ENCODE measurements around the gene CALCB.

CALCB gene

DNA sequence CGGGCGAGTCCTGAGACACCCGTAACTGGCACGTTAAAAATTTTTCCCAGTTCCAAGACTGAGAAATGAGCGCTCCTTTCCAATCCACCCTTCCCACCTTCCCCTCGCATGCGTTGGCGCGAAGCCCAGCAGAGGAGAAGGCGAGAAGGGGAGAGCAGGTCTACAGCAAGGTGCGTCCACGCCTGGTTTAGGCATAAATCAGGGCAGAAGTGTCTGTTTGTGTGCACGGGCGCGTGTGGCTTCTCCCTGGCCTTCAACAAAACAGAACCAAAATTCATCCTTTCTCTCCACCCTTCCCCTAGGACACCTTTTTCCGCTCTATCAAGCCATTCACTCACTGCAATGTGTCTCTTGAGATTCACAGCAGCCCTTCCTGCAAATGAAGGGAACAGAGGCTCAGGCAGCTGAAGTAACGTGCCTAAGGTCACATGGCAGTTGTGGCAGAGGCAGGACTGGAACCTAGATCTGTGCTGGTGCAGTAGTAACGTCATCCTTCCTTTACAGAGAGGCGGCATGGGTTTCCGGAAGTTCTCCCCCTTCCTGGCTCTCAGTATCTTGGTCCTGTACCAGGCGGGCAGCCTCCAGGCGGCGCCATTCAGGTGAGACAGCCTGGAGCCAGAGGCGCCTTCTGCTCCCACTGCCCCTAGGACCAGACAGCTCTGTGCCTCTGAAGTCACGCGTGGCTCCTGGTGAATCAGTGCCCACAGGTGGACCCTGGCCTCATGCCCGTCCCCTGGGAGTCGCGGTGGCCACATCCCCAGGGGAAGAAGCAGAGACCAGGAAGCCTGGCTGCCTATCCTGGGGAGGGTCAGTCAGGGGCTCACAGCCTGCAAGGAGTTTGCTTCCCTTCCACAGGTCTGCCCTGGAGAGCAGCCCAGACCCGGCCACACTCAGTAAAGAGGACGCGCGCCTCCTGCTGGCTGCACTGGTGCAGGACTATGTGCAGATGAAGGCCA lies 1.1 kb downstream of the CALCB start:
- peak; percentile 82 for DNase-seq (ENCODE audit: low spot score)

DNA sequence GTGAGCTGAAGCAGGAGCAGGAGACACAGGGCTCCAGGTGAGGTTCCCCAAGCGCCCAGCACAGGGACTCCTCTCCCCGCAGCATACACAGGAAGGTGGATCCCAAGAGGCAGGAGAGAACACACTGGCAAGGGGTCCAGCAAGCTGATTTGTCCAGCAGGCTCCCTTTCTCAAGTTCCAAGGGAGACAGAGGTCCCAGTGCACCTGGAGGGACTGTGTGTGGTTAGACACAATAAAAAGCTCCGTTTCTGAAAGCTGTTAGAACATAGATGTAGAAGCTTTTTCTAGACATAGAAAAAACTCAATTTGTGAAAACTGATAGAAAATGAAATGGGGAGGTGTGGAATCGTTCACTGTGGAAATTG lies 1.8 kb downstream of the CALCB start:
- no peak for DNase-seq (ENCODE audit: low spot score)

DNA sequence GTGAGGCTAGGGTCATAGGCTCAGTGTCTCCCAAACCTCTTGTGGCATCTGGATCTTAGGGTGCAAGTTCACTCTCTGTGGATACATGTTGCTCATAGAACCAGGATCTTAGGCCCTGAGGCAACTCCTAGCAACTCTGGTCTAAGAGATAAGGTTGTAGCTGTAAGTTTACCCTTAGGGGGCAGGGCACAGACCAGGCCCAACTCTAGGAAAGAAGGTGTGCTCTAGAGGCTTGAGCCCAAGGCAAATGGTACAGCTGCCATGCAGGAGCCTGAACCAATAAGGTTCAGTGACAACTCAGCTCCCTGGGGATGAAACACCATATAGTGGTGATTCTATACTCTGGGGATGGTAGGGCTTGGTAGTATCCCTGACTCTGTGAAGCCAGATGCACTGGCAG lies 17.8 kb downstream of the CALCB start:
- no peak for DNase-seq (ENCODE audit: low spot score)

DNA sequence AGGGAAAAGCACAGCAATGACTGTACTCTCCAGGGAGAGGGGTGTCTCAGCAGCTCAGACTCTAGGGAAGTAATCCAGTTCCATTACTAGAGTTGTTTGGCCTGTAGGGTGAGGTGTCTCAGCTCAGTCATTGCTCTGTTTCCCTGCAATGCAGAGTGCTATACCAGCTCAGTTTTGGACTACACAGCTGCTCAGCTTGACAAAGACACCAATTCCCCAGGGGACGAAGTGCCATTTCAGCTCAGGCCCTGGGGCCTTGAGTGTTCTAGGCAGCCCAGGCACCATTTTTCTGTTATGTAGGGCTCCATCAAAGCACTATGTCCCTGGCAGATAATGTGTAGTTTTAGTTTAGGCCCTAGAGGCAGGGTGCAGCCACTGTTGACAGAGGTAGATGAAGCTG lies 18.2 kb downstream of the CALCB start:
- DNase-seq (ENCODE audit: low spot score), result no peak

DNA sequence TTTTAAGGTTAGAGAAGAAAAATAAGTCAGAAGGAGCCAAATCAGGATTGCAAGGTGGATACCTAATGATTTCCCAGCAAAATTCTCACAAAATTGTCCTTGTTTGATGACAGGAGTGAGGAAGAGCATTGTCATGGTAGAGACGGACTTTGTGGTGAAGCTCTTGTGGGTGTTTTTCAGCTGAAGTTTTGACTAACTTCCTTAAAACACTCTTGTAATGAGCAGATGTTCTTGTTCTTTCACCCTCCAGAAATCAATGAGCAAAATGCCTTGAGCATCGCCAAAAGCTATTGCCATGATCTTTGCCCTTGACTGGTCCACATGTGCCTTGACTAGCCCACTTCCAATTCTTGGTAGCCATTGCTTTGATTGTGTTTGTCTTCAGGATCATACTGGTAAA lies 20.0 kb downstream of the CALCB start:
- no peak for DNase-seq (ENCODE audit: low spot score)

DNA sequence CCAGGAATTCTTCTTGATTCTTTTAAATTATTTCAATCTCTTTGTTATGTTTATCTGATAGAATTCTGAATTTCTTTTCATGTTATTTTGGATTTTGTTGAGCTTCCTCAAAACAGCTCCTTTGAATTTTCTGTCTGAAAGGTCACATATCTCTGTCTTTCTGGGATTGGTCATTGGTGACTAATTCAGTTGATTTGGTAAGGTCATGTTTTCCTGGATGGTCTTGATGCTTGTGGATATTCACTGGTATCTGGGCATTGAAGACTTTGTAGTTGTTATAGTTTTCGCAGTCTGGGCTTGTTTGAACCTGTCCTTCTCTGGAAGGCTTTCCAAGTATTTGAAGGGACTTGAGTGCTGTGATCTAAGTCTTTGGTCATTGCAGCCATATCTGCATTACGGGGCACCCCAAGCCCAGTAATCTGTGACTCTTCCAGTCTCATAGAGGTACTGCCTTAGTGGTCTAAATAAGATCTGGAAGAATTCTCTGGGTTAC lies 22.4 kb downstream of the CALCB start:
- DNase-seq (ENCODE audit: low spot score), result no peak

DNA sequence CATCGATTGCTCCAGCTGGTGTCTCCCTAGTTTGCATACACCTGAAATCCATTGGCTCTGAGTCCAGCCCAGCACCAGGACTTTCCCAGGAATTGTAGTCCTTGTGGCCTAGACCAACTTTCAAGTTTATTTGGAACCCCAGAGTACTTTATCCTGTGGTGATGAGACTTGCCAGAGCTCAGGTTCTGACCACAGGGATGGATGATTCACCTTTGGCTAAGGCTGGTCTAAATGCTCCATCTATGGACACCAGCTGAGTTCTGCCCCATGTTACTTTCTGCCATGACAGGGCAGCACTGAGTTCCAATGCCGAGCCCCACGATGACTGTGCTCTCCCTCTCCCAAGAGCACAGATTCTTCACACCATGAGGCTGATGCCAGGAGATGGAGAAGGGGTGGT lies 24.0 kb downstream of the CALCB start:
- DNase-seq (ENCODE audit: low spot score), result no peak

DNA sequence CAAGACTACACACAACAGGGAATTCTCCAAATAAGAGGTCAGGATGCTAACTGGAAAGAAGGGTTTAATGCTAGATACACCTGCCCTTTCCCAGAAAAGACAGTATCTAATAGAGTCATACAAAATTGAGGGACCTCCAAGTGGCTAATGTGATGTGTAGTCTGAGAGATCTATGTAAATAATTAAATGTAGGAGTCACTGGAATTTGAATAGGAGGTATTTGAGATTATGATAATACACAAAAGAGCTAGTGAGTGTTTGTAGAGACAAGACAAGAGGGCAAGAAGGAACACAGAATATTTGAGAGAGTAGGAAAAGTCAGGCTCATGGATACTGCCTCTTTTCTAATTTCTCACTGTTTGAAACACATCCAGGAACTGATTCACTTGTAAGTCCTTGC lies 25.9 kb downstream of the CALCB start:
- DNase-seq (ENCODE audit: low spot score), result no peak

DNA sequence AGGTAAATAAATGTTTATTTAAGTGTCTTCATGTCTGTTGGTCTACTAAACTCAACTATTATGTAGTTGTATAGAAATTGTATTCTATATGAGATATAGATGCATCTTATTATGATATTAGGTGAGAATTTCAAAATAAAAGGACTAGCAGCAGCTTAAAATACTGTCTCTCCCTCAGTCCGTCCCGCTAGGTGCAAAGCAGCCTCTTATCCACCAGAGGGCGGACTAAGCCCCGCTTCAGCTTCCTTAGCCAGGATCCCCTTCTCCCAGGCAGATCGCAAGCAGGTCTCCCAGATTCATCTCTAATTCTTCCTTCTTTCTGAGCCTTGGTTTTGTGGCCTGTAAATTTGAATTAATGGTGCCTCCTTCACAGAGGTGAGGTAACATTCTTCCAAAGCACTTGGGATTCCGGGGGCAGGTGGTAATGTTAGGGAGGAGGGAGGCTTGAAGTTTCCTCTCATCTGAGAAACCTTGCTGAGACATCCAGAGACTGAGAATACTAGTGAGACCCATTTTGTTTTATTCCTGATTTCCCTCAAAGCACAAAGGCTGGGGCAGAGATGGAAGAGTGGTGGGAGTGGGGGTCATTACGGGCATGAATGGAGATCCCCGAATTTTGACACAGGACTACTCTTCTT lies 27.8 kb downstream of the CALCB start:
- peak; percentile 56 for DNase-seq (ENCODE audit: low spot score)

DNA sequence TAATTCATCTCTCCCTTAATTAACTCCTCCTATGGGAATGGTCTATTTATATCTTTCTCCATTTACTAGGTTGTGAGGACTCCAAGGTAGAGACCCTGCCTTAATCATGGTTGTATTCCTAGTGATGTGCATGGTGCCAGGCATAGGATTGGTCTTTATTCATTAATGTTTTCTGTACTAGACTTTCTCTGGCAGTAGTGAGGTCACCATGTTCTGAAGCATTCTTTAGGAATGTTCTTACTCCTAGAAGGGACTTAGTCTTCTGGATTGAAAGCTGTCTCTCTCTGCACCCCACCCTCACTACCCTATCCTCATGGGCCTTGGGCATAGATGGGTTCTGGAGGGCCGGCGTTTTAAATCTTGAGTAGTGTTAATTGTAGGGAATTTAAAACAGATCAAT lies 30.8 kb downstream of the CALCB start:
- no peak for DNase-seq (ENCODE audit: low spot score)

DNA sequence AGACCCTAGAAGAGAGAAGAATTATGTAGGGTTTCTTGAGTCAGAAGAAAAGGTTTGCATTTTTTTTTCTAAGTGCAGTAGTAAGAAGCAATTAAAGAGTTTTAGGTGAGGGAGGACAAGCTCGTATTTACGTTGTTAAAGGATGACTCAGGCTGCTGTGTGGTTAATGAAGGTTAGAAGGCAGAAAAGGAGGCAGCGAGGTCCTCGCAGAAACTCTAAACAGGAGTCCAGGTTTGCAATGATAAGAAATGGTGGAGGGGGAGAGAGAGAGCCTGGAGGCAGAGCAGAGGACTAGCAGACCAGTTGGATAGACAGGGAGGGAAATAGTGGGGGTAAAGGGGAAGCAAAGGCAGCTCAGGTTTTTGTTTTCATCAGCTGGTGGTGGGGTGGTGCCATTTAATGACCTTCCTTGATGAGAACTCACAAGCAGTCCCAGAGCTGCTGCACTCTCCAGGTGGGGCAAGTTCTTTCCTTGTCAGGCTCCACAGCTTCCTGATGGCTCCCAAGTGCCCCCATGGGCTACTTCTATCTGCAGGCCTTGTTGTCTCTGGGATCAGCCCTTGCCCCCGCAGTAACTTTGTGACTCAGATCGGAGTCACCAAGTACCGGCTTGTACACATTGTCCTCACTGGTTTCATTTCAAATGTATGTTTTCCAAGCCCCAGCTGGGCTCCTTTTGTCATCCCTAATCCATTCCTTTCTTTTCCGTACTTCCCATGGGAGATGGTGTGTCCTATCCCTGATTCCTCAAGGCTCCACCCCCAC lies 33.0 kb downstream of the CALCB start:
- DNase-seq (ENCODE audit: low spot score), result no peak

DNA sequence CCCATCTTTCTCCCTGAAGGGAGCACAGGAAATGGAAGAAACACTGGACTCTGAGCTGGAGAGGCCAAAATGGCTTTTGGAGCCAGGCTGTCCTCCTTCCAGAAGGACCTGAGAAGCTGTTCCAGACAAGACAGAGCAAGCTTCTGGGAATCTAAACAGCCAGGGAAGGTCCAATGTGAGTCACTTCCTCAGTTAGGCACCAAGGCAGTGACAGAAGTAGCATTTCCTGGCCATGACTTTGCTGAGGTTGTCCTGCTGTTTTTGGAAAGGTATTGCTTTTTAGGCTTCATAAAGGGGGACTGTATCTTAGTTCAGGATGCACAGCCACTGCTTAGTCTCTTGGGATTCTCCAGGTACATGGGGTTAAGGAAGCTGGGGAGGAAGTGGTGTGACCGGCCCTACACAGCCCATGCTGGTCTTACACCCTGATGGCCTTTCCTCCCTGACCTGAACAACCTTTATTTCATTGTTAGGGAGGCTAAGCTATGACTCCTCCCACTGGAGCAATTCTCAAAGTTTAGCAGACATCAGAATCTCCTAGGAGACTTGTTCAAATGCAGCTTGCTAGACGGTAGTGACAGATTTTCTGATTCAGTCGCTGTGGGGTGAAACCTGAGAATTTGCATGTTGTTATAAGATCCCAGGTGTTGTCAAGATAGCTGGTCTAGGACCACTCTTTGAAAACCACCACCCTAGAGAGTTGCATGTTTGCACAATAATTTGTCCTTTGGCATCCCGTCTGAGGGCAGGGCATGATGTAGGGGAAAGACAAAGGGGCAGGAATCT lies 34.5 kb downstream of the CALCB start:
- DNase-seq (ENCODE audit: low spot score), result no peak

DNA sequence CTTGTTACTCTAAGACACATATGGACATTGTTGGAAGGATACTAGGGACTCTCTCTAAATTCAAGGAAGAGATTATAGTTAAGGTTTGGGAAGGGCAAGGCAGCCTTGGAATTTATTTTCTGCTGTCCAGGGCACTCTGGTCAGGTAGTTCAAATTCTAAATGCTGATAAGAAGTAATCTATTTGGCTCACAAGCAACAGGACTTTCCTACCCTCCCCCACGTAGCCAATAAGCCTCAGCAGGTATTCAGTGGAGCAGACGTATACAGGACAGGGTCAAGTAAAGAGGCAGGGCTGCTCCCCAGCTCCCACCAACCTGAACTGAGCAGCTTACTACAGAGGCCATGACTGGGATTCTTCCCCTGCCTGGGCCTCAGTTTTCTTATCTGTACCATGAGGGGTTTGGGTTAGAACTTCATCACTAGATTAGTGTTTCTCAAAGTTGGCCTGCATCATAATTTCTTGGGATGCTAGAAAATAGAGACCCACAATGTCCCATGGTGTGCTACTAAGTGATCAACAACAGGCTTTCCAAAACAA lies 35.3 kb downstream of the CALCB start:
- DNase-seq (ENCODE audit: low spot score), result no peak

DNA sequence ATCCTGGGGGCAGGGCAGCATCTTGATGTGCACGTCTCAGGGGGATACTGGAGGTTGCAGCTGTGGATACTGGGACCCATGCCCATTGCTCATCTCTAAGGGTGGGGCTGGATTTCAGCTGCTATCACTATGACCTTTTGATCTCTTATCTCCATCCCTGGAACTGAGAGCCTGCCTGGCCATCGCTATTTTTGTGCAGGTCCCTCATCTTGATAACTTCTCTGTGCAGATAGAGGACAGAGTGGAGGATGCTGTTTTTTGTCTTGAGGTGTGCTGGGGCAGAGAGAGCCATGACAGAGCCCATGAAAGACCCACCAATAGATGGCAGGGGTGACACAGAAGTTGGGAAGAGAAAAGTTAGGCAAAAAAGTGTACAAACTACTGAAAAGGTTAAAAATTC lies 36.2 kb downstream of the CALCB start:
- no peak for DNase-seq (ENCODE audit: low spot score)

DNA sequence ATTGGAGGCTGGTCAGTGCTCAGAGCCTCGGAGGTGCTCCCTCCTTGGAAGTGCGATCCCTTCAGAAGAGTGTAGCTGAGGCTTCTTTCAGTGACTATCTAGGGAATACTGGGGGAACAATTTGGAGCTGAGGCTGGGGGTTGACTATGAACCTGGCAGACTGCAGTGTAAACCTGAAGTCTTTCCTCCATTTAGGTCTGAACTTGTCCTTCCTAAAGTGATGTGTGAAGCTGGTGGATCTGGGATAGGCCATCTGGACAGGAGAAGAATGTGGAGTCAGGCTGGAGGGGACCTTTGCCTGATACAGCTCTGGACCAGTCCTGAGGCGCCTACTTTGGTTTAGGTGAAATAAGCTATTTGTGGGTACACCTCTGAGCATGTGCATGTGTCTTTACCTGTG lies 37.8 kb downstream of the CALCB start:
- no peak for DNase-seq (ENCODE audit: low spot score)

DNA sequence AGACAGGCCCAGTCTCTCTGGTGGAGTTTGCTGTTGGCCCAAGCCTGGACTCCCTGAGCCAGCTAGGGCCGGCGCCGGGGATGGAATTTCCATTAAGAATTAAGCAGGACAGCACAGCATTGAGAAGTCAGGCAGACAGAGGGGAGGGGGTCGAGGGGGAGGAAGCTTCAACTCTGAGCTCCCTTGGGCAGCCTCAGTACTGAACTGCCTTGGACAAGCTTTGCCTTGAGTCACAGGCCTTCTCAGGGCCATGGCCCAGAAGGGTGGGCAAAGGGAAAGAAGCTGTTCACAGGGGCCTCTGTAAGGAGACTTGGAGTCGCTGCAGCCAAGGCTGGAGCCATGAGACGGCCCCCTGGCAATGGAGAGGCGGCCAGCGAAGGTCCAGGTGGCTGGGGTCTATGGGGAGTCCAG lies 38.7 kb downstream of the CALCB start:
- no peak for DNase-seq (ENCODE audit: low spot score)

DNA sequence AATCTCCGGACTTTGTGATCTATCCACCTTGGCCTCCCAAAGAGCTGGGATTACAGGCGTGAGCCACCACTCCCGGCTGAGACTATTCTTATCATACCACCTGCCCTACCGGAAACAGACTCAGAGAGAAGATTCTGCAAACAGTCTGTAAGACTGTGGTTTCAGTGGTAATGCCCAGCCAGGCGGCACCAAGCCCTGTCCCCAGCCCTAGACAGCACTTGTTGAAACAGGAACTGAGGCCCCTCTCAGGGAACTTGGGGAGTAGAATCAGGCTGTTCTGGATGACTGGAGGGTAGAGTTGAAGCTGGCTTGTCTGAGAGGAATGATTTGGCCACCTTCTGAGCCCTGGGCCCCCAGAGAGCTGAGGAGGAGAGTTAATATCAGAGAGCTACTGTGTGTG lies 40.0 kb downstream of the CALCB start:
- DNase-seq (ENCODE audit: low spot score), result no peak

DNA sequence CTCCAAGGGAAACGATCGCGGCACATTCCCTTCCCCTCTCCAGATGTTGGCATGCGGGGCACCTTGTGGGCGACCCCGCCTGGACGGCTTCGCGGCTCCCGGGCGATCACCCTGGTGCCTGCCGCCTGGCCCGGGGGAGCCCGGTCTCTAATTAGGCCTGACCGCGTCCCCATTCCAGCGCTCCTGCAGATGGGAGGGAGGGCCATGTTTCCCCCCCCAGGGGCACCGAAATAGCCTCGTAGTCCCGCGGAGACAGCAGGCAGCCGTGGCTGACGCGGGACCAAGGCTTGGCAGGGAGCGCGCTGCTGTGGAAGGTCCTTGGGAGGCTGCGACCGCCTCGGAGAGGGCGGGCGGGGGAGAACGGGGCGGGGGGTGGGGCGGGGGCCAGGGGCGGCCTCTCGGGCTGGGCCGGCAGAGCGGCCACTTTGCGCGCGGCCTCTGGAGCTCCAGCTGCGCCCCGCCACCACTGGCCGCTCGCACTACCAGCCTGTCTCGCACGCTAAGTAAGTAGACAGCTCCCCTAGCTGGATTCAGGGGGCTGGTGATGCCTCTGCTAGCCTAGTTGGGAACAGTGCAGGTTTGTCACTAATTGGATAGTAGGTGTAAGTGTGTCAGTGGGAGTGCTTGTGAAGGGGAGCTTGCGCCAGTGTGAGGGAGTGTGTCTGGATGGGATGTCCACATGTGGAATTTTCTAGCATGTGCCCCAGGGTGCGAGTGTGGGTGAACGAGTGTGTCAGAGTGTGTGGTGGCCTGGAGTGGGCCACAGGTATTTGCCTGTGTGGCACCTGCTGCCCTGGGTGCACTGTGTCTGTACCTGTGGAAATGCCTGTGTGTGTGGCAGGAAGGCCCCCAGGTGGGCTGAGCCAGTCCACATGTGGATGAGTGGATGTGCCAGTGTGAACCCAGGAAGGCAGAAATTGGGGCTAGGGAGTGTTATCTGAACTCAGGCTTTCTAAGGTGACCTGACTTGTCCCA lies 41.4 kb downstream of the CALCB start, which contains the start of gene INSC:
INSC (plus strand) TSS at position 423 of the 975 bp plus-strand sequence. CDS start 34,252 bp downstream, outside the sequence.
- DNase-seq (ENCODE audit: low spot score), result no peak

DNA sequence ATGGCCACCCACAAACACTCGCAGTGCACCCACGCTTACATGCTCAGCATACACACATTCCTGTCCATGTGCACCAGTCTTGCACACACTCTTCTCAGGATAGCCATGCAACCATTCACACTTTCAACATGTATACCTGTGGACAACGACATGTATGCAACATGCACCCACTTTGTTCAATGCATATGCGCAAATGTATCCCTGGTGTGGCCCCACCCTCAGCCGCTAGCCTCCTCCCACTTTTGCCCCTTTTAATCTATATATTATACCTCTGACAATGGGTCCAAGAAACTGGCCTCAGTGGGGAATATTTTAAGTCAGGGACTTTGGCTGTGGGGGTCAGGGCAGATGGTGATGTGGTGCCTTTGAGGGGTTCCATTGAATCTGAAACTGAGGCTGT lies 42.3 kb downstream of the CALCB start:
- DNase-seq (ENCODE audit: low spot score), result no peak

DNA sequence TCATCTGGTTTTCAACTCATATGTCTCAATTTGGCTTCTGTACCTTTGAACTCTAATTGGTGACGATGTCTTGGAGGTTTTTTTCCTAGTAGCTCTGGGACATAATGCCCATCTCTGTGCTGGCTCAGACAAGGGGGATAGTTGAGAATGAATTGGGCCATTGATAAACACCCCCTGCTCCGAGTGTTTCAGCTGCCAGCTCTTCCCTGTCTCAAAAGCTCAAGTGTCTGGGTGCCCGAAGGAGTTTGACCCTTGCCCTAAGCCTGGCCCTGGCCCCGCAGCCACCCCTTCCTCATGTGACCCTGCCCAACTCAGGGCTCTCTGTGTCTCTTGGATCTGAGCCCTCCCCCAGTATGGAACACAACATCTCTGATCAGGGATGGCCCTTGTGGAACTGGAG lies 44.4 kb downstream of the CALCB start:
- DNase-seq (ENCODE audit: low spot score), result no peak

Data from cerebellar cortex (tissue), 1 donor.